Muscle of back (tissue), 13 donors: ENCODE measurements around the gene TMEM50B. TPM values are rescaled to one million over a fixed set of nuclear protein-coding genes. Genes with fewer than 3 reads are reported as not detected.
"Not testable (repeated sequence)": the region's sequence is repeated elsewhere in the genome, so short reads cannot be mapped to it uniquely, and the experiment has no call there.

Experiments
- DNase-seq, 3 donors: peaks; one replicate each; pipeline versions ENCODE4 v3.0.0 to v3.0.0-alpha.2; 2013
- long read RNA-seq, 9 donors: transcript quantifications; one replicate each; lab custom pipeline, GENCODE V29; 2026
- polyA plus RNA-seq, 10 donors: library from polyadenylated mRNA; unstranded; fragments of 120-200 nt; gene quantifications; one replicate each; pipeline ENCODE4 v1.2.1, GENCODE V29; 2013; ENCODE audit not compliant: insufficient read length in 10 of 10

The TMEM50B gene
- 10 to 100 TPM; 18.4 to 38.5 (median 25.4) TPM for polyA plus RNA-seq
- long read RNA-seq, donor 1, transcript TMEM50B-210 (7 exons, 2,375 nt), result major isoform, 9 of 179 reads
- long read RNA-seq, donor 1, partial matches to known transcripts, result 20 of 179 reads
- long read RNA-seq, donor 1, other reads (novel, unspliced or antisense), result 150 of 179 reads
- long read RNA-seq, donor 2, transcript TMEM50B-210 (7 exons, 2,375 nt), result major isoform, 7 of 96 reads
- long read RNA-seq, donor 2, partial matches to known transcripts, result 68 of 96 reads
- long read RNA-seq, donor 2, other reads (novel, unspliced or antisense), result 21 of 96 reads
- long read RNA-seq, donor 3, result 0 reads
- long read RNA-seq, donor 4, transcript TMEM50B-210 (7 exons, 2,375 nt), result major isoform, 6 of 9 reads
- long read RNA-seq, donor 4, partial matches to known transcripts, result 0 of 9 reads
- long read RNA-seq, donor 4, other reads (novel, unspliced or antisense), result 0 of 9 reads
- long read RNA-seq, donor 5, transcript TMEM50B-210 (7 exons, 2,375 nt), result major isoform, 22 of 22 reads
- long read RNA-seq, donor 5, partial matches to known transcripts, result 0 of 22 reads
- long read RNA-seq, donor 5, other reads (novel, unspliced or antisense), result 0 of 22 reads
- long read RNA-seq, donor 6, transcript TMEM50B-210 (7 exons, 2,375 nt), result major isoform, 9 of 10 reads
- long read RNA-seq, donor 6, partial matches to known transcripts, result 0 of 10 reads
- long read RNA-seq, donor 6, other reads (novel, unspliced or antisense), result 0 of 10 reads
- long read RNA-seq, donor 7, transcript TMEM50B-210 (7 exons, 2,375 nt), result major isoform, 16 of 18 reads
- long read RNA-seq, donor 7, partial matches to known transcripts, result 0 of 18 reads
- long read RNA-seq, donor 7, other reads (novel, unspliced or antisense), result 0 of 18 reads
- long read RNA-seq, donor 8, transcript TMEM50B-210 (7 exons, 2,375 nt), result major isoform, 9 of 9 reads
- long read RNA-seq, donor 8, partial matches to known transcripts, result 0 of 9 reads
- long read RNA-seq, donor 8, other reads (novel, unspliced or antisense), result 0 of 9 reads
- long read RNA-seq, donor 9, partial matches to known transcripts, result 0 of 2 reads
- long read RNA-seq, donor 9, other reads (novel, unspliced or antisense), result 0 of 2 reads

DNA sequence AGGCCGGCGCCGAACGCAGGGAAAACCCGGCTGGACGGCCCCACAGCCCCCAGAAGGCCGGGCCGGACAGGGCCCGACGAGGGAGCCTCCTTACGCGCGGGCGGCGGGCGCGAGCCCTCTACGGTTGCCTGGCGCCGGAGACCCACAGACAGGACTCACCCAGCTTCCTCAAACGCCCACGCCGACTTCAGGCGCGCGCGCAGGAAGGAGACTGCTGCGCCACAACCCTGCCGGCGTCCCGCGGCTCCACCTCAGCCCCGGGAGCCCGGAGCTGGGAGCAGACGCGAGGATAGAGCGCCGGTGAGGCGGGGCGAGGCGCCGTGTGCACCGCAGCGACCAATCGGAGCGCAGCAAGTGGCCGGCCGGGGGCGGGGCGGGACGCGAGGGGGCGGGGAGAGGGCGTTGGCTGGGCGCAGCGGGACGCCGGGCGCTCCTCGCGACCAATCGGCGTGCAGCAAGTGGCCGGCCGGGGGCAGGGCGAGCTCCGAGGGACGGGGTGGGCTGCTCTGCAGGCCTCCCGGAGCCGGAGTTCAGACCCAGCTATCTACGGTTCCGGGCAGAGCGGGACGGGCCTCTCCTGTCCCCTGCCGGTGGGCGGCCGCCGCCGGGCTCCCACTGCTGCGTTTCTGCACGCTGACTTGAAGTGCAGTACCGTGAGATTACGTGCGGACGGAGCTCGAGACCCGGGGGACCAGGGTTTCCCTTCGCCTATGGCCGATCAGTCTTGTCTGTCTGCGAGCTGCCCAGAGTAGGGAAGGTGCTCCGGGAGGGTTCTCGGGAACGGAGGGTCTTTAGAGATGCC is at the start of gene TMEM50B:
TMEM50B (minus strand) TSS at position 296 of the 802 bp plus-strand sequence. CDS start 11,089 bp downstream, outside the sequence.
- DNase-seq, result peak; percentile 95 to 97 (median 96)

GRCh38 chr21:33522953-33523349 is 43.2 kb upstream of the TMEM50B start:
- DNase-seq, result no peak

DNA sequence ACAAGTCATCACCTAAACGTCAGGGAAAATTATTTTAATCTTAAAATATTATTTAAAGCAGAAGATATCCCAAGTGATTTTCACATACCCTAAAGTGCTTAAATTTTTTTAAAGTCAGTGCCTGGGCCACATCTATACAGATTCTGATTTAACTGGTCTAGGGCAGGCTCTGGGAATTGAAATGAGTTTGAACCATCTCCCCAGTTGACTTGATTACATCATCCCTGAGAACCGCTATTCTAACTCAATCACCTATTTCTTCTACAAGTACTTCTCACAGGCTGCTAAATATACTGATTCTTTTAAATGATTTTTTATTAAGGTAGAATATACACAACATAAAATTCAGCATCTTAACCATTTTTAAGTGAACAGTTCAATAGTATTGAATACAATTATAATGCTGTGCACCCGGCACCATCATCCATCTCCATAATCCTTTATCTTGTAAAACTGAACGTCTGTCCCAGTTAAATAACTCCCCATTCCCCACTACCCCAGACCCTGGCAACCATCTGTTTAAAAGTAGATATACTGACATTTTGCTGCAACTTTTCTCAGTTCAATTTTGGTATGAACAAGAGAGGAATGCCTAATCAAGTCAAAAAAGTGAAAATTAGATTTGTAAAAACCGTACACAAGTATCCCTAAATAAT is 42.7 kb upstream of the TMEM50B start:
- no peak for DNase-seq

DNA sequence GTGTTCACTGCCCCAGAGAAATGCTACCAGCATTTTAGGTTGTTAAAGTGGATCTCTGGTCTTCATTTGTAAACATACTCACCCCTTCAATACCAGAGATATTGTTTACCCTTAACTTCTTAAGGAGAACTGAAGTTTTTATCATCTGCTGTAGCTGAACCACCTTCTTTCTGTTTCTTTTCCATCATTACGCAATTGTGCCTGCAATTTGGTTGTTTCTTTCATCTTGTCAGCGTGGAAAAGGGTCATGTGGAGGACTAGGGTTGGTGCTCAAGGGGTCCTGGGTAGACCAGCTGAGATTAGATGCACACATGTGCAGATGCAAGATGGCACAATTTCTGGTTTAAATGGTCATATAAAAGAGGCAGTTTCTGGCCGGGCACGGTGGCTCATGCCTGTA is 39.1 kb upstream of the TMEM50B start:
- DNase-seq, result no peak

DNA sequence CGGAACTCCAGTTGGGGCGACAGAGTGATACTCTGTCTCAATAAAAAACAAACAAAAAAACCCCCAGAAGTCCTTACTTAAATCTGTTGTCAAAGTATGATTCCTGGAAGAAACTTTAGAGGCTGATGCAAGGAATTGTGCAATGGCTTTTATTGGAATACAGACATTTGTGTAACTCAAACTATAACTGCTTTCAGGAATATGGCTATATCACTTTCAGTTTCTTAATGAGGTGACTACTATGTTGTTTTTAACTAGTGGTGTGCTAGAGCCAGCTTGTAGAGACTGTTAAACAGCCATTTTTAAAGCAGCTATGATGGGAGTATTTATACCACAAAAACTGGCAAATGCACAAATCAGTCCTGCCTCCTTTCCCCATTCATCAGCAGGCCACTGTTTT is 34.5 kb upstream of the TMEM50B start:
- no peak for DNase-seq

DNA sequence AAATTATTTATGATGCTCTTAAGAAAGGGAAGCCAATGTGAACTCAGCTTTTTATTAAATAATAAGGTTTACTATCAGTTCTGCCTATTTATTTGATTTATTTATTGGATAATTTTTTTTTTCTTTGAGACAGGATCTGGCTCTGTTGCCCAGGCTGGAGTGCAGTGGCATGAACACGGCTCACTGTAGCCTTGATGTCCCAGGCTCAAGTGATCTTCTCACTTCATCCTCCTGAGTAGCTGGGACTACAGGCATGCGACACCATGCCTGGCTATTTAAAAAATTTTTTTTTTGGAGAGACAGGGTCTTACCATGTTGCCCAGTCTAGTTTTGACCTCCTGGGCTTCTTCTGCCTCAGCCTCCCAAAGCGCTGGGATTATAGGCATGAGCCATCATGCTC is 32.7 kb upstream of the TMEM50B start:
- no peak for DNase-seq

- no peak for DNase-seq
Observed at GRCh38 chr21:33511639-33512038, 31.9 kb upstream of the TMEM50B start.

- DNase-seq, result no peak
Observed at GRCh38 chr21:33510826-33511225, 31.1 kb upstream of the TMEM50B start.

DNA sequence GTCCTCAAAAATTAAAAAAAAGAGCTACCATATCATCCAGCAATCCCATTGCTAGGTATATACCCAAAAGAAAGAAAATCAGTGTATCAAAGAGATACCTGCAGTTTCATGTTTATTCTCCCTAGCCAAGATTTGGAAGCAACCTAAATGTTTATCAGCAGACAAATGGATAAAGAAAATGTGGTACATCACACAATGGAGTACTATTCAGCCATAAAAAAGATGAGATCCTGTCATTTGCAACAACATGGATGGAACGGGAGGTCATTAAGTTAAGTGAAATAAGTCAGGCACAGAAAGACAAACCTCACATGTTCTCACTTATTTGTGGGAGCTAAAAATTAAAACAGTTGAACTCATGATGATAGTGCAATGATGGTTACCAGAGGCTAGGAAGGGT is 27.2 kb upstream of the TMEM50B start:
- not testable (repeated sequence) for DNase-seq

DNA sequence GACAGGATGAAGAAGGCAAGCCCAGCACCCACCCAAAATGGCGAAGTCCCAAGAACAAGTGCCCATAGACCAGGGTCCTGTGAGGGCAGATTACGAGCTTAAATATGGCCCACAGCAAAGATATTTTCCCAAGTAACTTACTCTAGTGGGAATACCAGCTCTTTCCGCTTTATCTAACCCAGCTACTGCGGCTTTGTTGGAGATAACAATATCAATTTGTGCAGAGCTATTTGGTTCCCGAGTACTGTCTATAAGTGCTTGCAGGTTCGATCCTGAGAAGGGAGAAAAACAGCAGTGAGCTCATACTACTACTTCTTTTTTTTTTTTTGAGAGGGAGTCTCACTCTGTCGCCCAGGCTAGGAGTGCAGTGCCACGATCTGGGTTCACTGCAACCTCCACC is 26.1 kb upstream of the TMEM50B start:
- no peak for DNase-seq

- DNase-seq, result no peak
Observed at GRCh38 chr21:33496345-33496744, 16.6 kb upstream of the TMEM50B start.

DNA sequence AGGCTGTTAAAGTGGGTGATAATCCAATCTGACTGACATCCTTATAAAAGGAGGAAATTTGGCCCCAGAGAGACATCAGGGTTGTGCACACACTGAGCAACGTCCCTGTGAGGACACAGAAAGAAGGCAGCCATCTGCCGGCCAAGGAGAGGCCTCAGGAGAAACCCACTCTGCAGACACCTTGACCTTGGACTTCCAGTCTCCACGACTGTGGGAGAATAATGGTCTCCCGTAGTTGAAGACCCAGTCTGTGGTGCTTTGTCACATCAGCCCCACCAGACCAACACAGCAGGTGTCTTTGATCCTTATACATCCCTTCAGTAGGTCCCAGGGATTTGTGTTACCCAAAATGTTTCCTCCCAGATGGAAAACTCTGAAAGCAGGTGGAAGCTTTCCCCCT is 16.0 kb upstream of the TMEM50B start:
- DNase-seq, result no peak

GRCh38 chr21:33493756-33494155 is 14.0 kb upstream of the TMEM50B start:
- no peak for DNase-seq

DNA sequence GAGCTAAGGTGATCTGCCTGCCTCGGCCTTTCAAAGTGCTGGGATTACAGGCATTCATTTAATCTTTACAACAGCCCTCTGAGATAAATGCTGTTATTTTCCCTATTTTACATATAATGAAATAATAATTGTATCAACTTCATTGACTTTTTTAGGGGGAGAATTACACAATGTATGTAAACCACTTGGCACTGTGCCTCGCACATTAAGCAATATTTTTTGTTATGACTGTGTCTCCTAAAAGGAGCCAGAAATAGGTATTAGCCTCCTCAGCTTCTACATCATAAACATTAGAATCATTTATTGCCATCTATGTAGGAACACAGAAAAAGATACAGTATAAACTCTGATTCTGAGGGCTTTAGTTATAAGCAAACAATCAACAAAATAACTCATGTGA is 12.8 kb upstream of the TMEM50B start:
- peak; percentile 5 to 11 (median 6) for DNase-seq

DNA sequence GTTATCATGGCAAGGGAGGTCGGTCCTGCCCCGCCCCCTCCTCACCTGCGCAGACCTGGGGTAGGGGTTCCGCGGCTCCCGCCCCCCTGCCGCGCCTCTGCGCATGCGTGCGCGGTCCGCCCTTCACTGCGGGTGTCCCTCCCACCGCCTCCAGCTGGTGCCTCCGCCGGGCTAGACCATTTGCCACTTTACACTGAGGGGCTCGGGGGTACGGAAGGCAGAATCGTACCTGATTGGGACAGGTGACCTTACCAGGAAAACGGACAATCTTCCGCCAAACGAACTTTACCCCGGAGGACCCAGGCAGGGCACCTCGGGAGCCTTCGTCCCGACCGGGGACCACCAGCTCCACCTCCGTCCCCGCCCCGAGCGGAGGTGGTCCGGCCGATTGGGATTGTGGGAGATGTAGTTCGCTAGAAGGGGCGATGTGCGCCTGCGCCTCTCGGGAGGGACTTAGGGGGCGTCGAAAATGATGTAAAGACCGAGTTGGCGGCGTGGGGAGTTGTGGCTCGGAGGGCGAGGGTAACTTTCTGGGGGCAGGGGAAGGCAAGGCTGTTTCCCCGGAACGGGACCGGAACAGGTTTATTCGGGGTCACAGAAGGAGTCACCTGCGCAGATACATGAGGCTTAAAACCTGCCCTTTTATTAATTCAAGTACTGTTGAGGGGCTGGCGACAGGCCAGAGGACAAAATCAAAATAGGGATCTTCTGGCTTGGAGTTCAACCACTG is 11.8 kb upstream of the TMEM50B start, which contains the start of gene DNAJC28:
DNAJC28 (minus strand) TSS at position 344 of the 730 bp plus-strand sequence. CDS start 2,323 bp downstream, outside the sequence.
- DNase-seq, result peak; percentile 95 to 99 (median 96)

GRCh38 chr21:33490991-33491372 is 11.2 kb upstream of the TMEM50B start:
- DNase-seq, result peak in 1 of 3 donors; percentile 12

DNA sequence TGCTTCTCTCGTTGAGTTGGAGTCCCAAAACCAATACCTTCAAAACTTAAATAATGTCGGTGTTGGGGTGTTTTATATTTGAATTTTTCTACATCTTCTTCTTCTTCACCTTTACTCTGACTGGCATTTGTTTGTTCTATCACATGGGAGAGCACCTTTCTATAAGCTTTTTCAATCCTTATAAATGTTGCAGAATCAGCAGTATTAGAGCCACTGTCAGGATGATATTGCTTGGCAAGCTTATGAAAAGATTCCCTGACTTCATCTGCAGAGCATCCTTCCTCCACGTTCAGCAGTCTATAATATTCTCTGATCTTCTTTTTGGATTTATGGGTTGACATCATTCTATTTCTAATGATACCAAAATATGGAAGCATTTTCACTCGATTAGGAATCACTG is 9.2 kb upstream of the TMEM50B start:
- no peak for DNase-seq

DNA sequence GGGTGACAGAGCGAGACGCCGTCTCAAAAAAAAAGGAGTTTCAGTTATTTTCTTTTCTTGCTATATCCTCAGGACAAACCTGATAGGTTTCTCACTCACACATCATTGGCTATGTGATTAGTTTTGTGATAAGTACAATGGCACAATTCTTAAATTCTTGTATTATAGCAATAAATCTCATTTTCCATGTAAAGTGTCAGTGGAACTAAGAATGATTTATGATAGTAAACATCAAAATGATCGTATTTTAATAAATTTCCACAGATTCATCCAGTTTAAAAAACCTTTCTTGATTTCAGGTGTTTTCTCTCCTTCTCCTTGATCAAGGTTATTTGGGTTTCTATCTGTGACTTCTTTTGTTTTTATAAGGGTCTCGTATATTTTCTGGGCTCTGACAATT is 8.2 kb upstream of the TMEM50B start:
- no peak for DNase-seq

DNA sequence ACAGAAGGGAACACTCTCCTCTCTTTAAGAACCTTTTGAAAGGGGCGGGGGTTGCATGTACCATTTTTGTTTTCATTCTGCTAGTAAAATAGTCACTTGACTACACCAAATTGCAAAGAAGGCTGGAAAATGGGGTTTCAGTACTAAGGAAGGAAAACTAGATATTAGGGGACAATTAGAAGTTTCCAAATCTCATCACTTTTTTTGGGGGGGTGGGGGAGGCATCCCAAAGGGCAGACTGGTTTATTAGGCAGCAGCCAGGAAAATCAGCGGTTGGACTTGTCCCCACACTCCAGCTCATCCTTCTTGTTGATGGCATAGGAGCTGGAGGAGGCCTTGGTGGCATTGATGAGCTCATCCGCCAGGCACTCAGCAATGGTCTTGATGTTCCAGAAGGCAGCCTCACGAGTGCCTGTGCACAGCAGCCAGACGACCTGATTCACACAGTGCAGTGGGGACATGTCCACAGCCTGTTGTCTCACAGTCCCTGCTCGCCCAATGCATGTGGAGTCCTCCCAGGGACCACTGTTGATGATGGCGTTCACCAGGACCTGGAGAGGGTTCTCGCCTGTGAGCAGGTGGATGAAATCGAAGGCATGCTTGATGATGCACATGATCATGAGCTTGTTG is 1.7 kb upstream of the TMEM50B start:
- no peak for DNase-seq
